Measurements from ENCODE around the gene YWHAE.
"Not testable (repeated sequence)": the region's sequence is repeated elsewhere in the genome, so short reads cannot be mapped to it uniquely, and the experiment has no call there.

The YWHAE gene

GRCh38 chr17:1324201-1324771 lies 75.7 kb downstream of the YWHAE start:
- DNase-seq: no peak

GRCh38 chr17:1323336-1323735 lies 76.7 kb downstream of the YWHAE start:
- peak; percentile 42 for DNase-seq

DNA sequence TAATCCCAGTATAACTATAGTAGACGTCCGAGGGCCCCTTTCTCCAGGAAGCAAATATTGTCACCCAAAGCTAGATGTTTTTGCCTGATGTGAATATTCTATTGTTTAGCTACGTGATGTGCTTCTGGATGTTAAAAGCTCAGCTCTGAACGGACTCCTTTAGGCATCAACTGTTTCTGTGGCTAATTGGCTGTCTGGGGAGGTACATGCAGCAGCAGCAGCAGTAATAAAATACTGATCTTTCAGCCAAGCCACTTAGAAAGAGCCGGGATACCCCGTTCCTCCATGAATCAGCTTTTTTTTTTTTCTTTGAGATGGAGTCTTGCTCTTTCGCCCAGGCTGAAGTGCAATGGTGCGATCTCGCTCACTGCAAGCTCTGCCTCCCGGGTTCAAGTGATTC lies 77.5 kb downstream of the YWHAE start:
- DNase-seq: no peak

GRCh38 chr17:1322014-1322428 lies 78.0 kb downstream of the YWHAE start:
- peak; percentile 74 for DNase-seq

DNA sequence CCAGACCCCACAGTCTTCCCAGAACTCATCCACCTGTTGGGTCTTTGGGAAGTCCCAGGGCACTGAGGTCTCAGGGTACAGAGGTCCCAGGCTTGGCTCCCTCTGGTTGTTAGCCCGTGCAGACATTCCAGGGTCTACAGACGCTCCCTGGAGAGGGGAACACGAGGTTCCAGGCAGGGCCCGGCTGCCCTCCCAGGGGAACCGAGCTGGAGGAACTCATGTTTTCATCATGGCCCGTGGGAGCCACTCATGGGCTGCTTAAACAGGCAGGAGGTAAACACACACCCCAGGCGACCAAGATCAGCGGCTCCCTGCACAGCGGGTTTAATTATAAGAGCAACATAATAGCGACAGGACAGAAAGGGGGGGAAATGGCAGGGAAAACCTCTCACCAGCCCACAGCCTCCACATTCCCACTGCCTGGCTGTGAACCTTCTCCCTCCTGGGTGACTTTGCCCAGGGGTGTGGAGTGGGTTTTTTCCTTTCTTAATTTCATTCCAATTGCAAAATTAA lies 84.1 kb downstream of the YWHAE start:
- no peak for DNase-seq

GRCh38 chr17:1315409-1315808 lies 84.6 kb downstream of the YWHAE start:
- no peak for DNase-seq

DNA sequence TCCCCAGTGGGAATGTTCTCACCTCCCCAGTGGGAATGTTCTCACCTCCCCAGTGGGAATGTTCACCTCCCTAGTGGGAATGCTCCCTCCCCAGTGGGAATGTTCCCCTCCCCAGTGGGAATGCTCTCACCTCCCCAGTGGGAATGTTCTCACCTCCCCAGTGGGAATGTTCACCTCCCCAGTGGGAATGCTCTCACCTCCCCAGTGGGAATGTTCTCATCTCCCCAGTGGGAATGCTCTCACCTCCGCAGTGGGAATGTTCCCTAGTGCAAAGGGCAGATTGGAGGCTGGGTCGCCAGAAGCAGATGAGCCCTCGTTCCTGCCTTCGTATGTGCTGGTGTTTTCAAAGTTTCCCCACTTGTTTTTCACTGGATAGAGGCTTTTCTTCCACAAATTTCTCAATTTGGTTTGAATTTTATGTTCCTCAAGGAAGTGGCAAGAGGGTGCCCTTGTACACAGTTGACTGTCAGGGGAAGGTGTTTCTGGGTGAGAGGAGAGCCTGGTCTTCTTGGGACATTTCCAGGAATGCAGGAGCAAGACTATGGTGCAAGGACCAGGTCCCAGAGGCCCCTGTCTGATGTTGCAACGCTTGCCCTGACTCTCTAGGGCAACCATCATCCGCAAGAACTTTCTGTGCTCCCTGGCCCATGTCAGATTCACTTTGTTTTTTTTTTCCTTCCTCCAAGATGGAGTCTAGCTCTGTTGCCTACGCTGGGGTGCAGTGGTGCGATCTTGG lies 86.6 kb downstream of the YWHAE start:
- DNase-seq: no peak

DNA sequence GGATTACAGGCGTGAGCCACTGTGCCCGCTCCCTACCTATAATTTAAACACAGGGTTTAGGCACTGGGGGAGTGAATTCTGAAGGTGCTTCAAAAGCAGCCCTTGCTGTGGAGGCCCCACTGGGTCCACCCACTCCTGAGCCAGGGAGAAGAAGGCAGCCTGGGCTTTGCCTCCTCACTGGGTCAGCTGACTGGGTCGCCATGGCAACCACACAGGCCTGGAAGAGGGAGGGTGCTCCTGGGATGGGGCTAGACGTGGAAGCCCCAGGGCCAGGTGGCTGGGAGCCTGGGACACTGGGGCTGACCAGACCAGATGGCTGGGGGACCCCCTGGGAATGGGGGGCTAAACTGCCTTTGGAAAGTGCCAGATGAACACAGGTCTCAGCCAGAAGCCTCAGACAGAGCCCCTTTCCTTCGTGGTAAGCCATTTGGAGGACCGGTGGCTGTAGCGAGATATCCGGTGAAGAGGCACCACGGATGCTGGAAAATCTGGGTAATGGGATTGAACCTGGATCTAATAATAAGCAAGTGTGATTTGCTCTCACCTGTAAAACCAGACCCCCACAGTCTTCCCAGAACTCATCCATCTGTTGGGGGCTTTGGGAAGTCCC lies 87.7 kb downstream of the YWHAE start:
- peak; percentile 42 for DNase-seq

- not testable (repeated sequence) for DNase-seq
Measured at GRCh38 chr17:1307829-1308228, 92.2 kb downstream of the YWHAE start.

- no peak for DNase-seq
Measured at GRCh38 chr17:1304962-1305563, 95.0 kb downstream of the YWHAE start.

DNA sequence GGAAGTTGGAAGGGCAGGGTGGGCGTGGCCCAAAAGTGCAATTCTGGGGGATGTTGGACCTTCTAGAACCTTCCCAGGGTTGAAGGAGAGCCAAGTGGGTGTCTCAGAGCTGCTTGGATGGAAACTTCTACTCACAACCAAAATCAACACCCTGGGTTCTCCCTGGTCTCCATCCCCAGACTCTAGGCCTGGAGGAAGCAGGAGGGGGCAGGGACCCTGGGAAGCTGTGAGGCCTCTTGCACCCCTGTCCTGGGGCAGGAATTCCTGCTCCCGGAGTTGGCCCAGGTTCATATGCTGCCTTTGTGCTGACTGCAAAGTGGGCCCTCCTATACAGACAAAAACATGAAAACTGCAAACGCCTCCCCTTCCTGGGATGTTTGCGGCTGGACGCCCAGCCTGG lies 95.5 kb downstream of the YWHAE start:
- no peak for DNase-seq

- DNase-seq: no peak
Measured at GRCh38 chr17:1302761-1303160, 97.3 kb downstream of the YWHAE start.

- no peak for DNase-seq
Measured at GRCh38 chr17:1301546-1301945, 98.5 kb downstream of the YWHAE start.

GRCh38 chr17:1300371-1300905 lies 99.6 kb downstream of the YWHAE start:
- DNase-seq: no peak

DNA sequence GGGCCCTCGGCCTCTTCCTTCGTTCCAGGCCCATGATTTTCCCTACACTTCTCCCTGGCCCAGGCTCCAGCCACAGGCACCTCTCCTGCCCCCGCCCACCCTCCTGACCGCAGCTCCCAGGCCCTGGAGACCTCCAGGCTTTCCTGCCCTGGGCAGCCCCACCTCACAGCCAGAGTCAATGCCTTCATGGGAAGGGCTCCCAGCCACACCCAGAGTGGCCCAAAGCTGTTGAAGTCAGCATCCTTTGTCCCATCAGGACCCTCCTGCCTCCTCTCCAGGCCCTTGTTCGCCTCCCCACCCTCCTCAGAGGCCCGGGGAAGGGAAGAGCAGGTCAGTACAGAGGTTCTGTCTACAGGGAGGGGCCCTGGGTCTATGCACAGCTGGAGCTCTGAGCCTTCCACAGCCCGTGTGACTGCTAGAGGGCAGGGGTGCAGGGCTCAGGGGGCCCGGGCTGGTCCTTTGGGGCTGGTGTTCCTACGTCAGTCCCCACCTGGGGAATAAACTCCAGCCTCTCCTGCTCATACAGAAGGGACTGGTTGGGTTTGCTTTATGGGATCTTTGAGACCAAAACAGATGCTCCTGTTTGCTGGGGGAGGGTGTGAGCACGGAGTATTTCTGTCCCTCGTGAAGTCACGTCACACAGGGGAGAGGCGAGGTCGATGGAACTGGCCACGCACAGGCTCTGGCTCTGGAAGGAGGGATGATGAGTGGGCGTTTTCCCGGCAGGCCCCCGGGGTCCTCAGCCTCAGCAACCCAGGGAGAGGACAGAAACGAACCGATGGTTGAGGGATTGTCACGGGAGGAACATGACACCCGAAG lies 100.3 kb downstream of the YWHAE start:
- DNase-seq: no peak

- DNase-seq: no peak
Measured at GRCh38 chr17:1298606-1299005, 101.4 kb downstream of the YWHAE start.
